Uterus (tissue), 4 donors: ENCODE data around the gene ZNF628. TPM values are rescaled to one million over a fixed set of nuclear protein-coding genes. Genes with fewer than 3 reads are reported as not detected.

Source experiments
- DNase-seq, 2 donors: peaks; one replicate each; pipeline ENCODE4 v3.0.0-alpha.2; 2019 to 2020
- H3K27ac ChIP-seq, 2 donors: fragments of 200-600 bp; sonication (generic); 1 replicate in 1 of 2; 2 replicates in 1 of 2; pipeline ENCODE4 v1.5.1; 2016 to 2018
- H3K27me3 ChIP-seq, 2 donors: fragments of 200-600 bp; sonication (generic); one replicate each; pipeline ENCODE4 v1.5.1; 2018 to 2019; ENCODE audit warnings: control low read depth in 1 of 2
- H3K36me3 ChIP-seq, 2 donors: fragments of 200-600 bp; sonication (generic); one replicate each; pipeline ENCODE4 v1.5.1; 2019; ENCODE audit warnings: control low read depth in 1 of 2
- H3K4me1 ChIP-seq, 2 donors: fragments of 200-600 bp; sonication (generic); one replicate each; pipeline ENCODE4 v1.5.1; 2018 to 2019; ENCODE audit warnings: control low read depth in 1 of 2
- H3K4me3 ChIP-seq, 2 donors: fragments of 200-600 bp; sonication (generic); 1 replicate in 1 of 2; 2 replicates in 1 of 2; pipeline ENCODE4 v1.5.1; 2018 to 2019; ENCODE audit warnings: mild to moderate bottlenecking in 1 of 2
- H3K9me3 ChIP-seq, 2 donors: fragments of 200-600 bp; sonication (generic); one replicate each; pipeline ENCODE4 v1.5.1; 2019; ENCODE audit warnings: control low read depth in 1 of 2
- POLR2A ChIP-seq, 2 donors: fragments of 450-650 bp; IDR thresholded peaks; one replicate each; pipeline ENCODE4 v1.6.1; 2016; ENCODE audit warnings: antibody characterized with exemption in 2 of 2, mild to moderate bottlenecking in 1 of 2, moderate library complexity in 1 of 2
- intact Hi-C: fragments of 100-400 bp; cut with DNase I; formaldehyde crosslinking; loops from one replicate; pipeline ENCODE4 v1.15.1; 2023; ENCODE audit warnings: low total_unique reads
- total RNA-seq, 4 donors: library from RNA; depleted of rRNA in 3 of 4; stranded (reverse); fragments of >200 nt in 3 of 4; gene quantifications; one replicate each; pipeline versions ENCODE4 v1.1.0 to v1.2.4, GENCODE V29; 2014 to 2023
- TF ChIP-seq, protein P1 (sequence below), 4 experiments: fragments of 200-600 bp in 2 of 4; fragments of 450-650 bp in 2 of 4; sonication (generic) in 2 of 4; IDR thresholded peaks; one replicate each; pipeline ENCODE4 v1.5.1; 2016 to 2019; ENCODE audit warnings: antibody characterized with exemption in 4 of 4, mild to moderate bottlenecking in 2 of 4, moderate library complexity in 1 of 4
- donor health status: DM: yes; HTN: yes; CAD: no.

ZNF628 gene
- total RNA-seq, 4 donors from 2014 or later = 1.0 to 29.5 (median 11.9) TPM; not detected in 1

DNA sequence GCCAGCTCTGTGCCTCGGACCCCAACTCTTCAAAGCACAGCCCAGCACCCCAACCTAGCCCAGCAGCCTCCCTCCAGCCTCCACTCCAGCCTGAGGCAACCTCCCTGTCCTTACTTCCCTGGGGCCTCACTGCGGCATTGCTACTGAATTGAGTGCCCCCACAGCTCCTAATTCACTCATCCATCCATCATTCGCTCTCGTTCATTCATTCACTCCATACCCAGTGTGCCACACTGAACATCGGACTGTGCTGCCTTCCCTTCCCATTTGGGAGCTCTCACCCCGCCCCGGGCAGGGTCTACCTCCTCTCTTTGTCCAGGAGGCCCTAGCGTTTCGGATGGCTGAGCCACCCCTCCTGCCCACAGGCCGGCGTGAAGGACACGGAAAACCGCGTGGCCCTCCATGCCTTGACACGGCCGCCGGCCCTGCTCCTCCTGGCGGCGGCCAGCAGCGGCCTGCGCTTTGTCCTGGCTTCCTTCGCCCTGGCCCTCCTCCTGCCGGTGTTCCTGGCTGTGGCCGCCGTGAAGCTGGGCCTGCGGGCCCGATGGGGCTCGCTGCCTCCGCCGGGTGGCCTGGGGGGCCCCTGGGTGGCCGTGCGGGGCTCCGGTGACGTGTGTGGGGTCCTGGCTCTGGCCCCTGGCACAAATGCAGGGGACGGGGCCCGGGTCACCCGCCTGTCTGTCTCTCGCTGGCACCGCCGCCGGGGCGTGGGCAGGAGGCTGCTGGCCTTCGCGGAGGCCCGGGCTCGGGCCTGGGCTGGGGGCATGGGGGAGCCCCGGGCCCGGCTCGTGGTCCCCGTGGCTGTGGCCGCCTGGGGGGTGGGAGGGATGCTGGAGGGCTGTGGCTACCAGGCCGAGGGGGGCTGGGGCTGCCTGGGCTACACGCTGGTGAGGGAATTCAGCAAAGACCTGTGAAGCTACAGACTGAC lies 9.9 kb downstream of the ZNF628 start:
- H3K27me3 ChIP-seq = no peaks in the 10 kb centered on the region
- DNase-seq = peak; percentile 45 to 67
- H3K27ac ChIP-seq = peak overlapping the region; percentile 96 to 99
- peaks cover 5 to 32% of the 10 kb centered on the region in 2 donors for H3K4me1 ChIP-seq
- intact Hi-C loops = no loop called here
- H3K4me3 ChIP-seq = peak overlapping the region in 1 of 2 donors; percentile 4
- no peaks in the 10 kb centered on the region for H3K9me3 ChIP-seq
- H3K36me3 ChIP-seq = no peaks in the 10 kb centered on the region
- TF ChIP-seq POLR2A (IDR thresholded peaks at IDR 0.05) = no peak
- TF ChIP-seq, protein P1, sequence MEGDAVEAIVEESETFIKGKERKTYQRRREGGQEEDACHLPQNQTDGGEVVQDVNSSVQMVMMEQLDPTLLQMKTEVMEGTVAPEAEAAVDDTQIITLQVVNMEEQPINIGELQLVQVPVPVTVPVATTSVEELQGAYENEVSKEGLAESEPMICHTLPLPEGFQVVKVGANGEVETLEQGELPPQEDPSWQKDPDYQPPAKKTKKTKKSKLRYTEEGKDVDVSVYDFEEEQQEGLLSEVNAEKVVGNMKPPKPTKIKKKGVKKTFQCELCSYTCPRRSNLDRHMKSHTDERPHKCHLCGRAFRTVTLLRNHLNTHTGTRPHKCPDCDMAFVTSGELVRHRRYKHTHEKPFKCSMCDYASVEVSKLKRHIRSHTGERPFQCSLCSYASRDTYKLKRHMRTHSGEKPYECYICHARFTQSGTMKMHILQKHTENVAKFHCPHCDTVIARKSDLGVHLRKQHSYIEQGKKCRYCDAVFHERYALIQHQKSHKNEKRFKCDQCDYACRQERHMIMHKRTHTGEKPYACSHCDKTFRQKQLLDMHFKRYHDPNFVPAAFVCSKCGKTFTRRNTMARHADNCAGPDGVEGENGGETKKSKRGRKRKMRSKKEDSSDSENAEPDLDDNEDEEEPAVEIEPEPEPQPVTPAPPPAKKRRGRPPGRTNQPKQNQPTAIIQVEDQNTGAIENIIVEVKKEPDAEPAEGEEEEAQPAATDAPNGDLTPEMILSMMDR (IDR thresholded peaks at IDR 0.05) = peak in 3 of 4 experiments; percentile 16 to 51 (median 24)

DNA sequence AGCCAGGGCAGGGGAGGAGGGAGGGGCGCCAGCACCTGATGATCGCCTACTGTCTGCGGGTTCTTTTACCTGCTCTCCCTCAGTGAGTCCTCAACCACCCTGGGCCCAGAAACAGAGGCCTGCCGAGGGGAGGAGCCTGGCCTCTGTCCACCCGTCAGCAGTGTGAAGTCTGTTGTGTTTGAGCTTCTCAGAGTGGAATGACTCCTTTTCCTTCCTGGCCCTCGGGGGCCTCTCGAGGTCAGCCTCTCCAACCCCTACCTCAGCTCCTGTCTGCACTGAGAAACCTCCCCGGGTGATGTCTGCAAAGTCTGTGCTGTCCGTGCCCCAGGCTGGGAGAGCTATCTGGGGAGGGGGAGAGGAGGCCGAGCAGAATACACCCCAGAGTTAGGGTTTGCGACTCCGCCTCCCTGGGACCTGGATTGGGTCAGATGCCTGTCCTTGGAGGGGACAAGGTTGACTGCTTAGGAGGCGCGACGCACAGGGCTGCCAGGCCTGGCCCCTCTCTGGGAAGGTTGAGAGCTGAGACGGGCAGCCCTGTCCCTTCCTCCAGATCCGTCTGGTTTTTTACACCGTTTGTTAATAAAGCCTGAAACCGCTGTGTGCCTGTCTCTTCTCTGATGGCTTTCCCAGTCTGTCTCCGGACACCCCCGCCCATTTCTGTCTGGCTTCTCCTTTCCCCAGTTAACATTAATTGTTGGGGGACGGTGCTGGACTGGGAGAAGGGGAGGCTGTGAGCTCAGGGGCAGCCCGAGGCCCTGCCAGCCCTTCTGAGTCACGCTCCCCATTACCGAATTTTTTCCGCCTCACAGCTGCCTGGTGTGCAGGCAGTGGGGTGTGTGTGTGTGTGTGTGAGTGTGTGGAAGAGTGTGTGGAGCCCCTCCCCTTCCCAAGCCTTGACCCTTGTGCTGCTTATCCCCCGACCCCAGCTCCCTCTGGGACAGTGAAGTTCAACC lies 10.8 kb downstream of the ZNF628 start:
- Histone ChIP-seq H3K27me3 (no peaks in the 10 kb centered on the region), H3K36me3 (no peaks in the 10 kb centered on the region), H3K27ac (peak overlapping the region; percentile 96 to 99), H3K9me3 (no peaks in the 10 kb centered on the region), H3K4me1 (peaks cover 13 to 31% of the 10 kb centered on the region in 2 donors), H3K4me3 (no peak overlapping the region)
- intact Hi-C loops = no loop called here
- peak; percentile 93 to 94 for DNase-seq
- TF ChIP-seq, protein P1 (IDR thresholded peaks at IDR 0.05) = no peak
- TF ChIP-seq POLR2A (IDR thresholded peaks at IDR 0.05) = peak; percentile 54 to 58

DNA sequence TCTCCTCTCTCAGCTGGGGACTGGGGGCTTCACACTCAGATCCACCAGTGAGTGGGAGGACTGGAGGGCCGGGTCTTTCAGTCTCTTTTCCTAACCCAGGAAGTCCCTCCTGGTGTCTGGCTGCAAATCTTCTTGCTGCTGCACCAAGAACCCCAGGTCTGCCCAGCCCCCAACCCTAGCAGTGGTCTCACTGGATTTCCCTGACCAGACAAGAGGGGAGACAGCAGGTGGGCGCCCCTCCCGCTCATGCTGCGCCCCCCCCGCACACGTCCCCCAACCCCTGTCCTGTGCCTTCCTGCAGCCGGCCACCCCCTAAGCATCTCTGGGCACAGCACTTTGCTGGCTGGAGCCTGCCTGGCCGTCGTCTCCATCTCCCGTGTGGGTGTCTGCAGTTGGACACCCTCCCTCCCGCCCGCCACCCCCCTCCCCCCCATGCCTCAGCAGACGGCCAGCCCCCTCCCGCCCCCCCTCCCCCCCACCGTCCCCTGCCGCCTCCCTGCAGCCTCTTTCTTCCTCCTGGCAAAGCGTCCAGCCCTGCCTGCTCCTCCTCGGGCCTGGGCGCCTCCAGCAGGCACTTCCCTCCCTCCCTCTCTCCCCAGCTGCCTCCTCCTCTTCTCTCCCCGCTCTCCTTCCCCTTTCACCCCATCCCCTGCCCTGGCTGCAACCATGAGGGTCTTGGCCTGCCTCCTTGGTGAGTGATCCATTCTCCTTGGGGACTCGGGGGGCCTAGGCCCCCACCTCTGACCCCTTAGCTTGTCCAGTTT lies 11.7 kb downstream of the ZNF628 start, which contains the start of gene SSC5D:
Gene SSC5D, plus strand, starts transcription at position 513 of the 764 bp plus-strand sequence. Its CDS starts 154 bp downstream, at position 667.
- DNase-seq = peak; percentile 76
- Histone ChIP-seq H3K9me3 (no peaks in the 10 kb centered on the region), H3K4me1 (peaks cover 14 to 29% of the 10 kb centered on the region in 2 donors), H3K27ac (peak within 1 kb of the TSS; percentile 96 to 99), H3K36me3 (no peaks in the 10 kb centered on the region), H3K4me3 (peak within 1 kb of the TSS; percentile 20 to 21), H3K27me3 (no peaks in the 10 kb centered on the region)
- intact Hi-C loops = no loop called here
- TF ChIP-seq, protein P1 (IDR thresholded peaks at IDR 0.05) = no peak
- no peak for TF ChIP-seq POLR2A (IDR thresholded peaks at IDR 0.05)

DNA sequence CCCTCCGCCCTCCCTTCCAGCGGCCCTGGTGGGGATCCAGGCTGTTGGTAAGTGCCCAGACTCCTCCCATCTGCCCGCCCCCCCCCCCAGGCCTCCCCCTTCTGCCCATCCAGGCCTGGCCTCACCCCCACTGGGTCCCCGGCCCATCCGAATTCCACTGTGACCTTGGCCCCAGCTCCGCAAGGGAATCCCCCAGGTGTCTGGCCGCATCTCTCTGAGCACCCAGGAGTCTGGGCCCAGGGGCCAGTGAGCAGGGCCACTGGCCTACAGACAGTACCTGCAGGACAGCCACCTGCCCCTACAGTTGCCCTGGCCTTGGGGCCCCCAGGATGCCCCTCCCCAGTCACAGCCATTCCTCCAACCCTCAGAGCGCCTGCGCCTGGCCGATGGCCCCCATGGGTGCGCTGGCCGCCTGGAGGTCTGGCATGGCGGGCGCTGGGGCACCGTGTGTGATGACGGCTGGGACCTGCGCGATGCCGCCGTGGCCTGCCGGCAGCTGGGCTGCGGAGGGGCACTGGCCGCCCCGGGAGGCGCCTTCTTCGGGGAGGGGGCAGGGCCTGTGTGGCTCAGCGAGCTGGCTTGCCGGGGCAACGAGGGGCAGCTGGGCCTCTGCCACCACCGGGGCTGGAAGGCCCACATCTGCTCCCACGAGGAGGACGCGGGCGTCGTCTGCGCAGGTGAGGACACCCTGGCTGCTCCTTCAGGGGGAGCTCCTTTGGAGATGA lies 12.7 kb downstream of the ZNF628 start:
- TF ChIP-seq POLR2A (IDR thresholded peaks at IDR 0.05) = no peak
- TF ChIP-seq, protein P1 (IDR thresholded peaks at IDR 0.05) = no peak

More for the DNA sequence above, 12.7 kb downstream of the ZNF628 start:
- Histone ChIP-seq H3K36me3 (no peaks in the 10 kb centered on the region), H3K4me1 (peaks cover 13 to 26% of the 10 kb centered on the region in 2 donors), H3K27me3 (no peaks in the 10 kb centered on the region), H3K4me3 (no peak overlapping the region), H3K27ac (peak overlapping the region; percentile 96 to 99), H3K9me3 (no peaks in the 10 kb centered on the region)
- DNase-seq = peak; percentile 65 to 66
- intact Hi-C loops = no loop called here
